ENCODE results near the gene TULP3.

TULP3 gene

GRCh38 chr12:2963760-2964292, 73.1 kb downstream of the TULP3 start:
- no peak for DNase-seq (ENCODE audit: low read depth, low spot score)

GRCh38 chr12:2967651-2968050, 77.0 kb downstream of the TULP3 start:
- no peak for DNase-seq (ENCODE audit: low read depth, low spot score)

DNA sequence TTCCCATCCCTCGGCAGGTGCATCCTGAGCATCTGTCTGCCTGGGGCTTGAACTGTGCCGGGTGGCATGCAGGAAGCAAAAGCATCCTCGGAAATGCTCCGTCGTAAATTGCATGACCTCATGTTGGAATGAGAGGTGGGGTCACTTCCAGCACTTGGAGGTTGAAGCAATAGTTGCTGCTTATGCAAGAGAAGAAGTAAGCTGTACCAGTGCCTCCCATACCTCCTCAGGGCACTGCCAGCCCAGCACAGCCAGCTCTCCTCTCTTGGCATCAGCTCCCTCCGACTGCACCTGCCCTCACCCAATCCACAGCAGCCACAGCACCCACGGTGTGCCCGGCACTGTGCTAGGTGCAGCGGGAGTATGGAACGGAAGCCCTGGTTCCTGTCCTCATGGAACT, 80.1 kb downstream of the TULP3 start:
- DNase-seq (ENCODE audit: low read depth, low spot score) = no peak

DNA sequence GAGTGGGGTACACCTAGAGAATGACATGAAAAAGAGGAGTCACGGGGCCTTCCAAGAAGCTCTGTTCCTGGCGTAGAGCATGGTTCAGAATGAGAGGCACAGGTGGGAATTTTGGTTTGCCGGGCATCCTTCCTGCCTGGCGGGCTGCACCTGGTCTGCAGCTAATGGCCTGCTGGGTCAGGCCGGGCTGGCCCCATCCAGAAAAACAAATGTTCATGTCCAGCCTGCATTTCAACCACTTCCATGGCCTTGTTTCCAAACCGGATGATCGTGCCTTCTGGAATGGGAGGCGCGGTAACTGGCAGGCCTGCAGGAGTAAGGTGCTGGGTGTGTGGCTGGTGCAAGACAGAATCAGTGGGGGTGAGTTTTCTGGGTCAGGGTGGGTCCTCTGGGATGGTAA, 82.9 kb downstream of the TULP3 start:
- no peak for DNase-seq (ENCODE audit: low read depth, low spot score)

GRCh38 chr12:2974560-2974971, 83.9 kb downstream of the TULP3 start:
- DNase-seq (ENCODE audit: low read depth, low spot score) = no peak

GRCh38 chr12:2976581-2976996, 85.9 kb downstream of the TULP3 start:
- DNase-seq (ENCODE audit: low read depth, low spot score) = no peak

DNA sequence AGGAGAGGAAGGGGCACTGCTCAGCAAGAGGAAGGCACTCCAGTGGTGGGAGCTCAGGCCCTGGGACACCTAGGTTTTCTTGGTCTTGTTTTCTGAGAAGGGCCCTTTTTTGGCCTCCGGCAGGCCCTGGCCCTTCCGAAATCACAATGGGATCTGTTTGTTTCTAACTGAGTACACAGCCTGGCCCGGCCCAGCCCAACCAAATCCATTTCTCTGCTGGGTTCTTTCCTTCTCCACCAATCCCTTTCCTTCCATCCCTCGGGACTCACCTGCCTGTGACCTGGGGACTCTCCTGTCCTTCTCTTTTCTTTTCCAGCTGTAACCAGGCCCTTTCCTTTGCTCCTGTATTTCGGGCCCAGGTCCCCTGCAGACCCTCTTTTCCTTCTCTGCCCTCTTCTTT, 87.1 kb downstream of the TULP3 start:
- no peak for DNase-seq (ENCODE audit: low read depth, low spot score)

DNA sequence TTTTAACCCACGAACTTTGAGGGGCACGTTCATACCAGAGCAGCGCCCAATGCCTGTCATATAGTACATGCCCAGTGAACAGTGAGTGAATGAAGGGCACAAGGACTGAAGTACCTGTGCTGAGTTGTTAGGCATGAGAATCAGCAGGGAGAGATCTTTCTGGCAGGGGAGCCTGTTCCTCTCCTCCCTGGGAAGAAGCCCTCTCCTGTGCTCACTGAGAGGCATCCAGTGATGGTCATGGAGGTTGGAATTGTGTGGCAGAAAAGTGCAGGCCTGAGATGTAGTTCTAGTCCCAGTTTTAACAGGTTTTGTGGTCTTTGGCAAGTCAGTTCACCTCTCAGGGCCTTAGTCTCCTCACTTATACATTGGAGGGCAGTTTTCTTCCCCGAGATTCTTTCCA, 89.1 kb downstream of the TULP3 start:
- no peak for DNase-seq (ENCODE audit: low read depth, low spot score)

DNA sequence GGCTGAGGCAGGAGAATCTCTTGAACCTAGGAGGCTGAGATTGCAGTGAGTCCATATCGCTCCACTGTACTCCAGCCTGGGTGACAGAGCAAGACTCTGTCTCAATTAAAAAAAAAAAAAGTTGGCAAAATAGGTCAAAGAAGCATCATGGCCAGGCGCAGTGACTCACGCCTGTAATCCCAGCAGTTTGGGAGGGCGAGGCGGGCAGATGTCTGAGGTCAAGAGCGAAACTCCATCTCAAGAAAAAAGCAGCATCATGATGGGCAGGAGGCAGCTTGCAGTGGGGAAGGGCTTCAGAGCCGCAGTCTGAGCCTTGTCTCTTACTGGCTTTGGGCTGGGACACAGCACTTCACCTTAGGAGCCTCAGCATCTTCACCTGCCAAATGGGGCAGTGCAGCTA, 89.9 kb downstream of the TULP3 start:
- no peak for DNase-seq (ENCODE audit: low read depth, low spot score)

GRCh38 chr12:2982361-2982760, 91.7 kb downstream of the TULP3 start:
- no peak for DNase-seq (ENCODE audit: low read depth, low spot score)

DNA sequence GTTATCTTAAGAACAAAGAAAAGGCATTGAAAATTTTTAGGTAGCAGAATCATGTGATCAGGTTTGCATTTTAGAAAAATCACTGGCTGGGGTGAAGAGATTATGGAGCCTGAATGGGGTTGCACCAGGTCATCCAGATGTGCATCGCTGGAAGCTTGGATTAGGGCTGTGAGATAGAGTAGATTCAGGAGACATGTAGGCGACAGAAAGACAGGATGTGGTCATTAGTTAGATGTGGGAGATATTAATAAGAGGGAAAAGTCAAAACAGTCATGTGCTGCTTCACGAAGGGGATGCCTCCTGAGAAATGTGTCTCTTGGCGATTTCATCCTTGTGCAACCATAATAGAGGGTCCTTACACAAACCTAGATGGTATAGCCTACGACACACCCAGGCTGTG, 93.6 kb downstream of the TULP3 start:
- no peak for DNase-seq (ENCODE audit: low read depth, low spot score)

DNA sequence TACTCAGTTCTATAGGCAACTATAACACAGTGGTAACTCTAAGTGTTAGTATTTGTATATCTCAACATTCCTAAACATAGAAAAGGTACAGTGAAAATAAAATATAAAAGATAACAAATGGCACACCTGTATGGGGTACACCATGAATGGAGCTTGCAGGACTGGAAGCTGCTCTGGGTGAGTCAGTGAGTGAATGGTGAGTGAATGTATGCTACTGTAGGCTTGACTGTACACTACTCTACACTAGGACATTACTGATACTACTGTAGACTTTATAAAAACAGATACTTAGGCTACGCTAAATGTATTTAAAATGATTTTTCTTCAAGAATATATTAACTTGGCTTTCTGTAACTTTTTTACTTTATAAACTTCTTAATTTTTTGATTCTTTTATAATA, 94.0 kb downstream of the TULP3 start:
- no peak for DNase-seq (ENCODE audit: low read depth, low spot score)

- no peak for DNase-seq (ENCODE audit: low read depth, low spot score)
Measured at GRCh38 chr12:2986876-2987275, 96.2 kb downstream of the TULP3 start.

- no peak for DNase-seq (ENCODE audit: low read depth, low spot score)
Measured at GRCh38 chr12:2988494-2988893, 97.8 kb downstream of the TULP3 start.
